PFSK-1 (cell line): ENCODE measurements around the gene MICB. TPM values are rescaled to one million over a fixed set of nuclear protein-coding genes. Genes with fewer than 3 reads are reported as not detected.
A peak's percentile ranks its signal among the peaks of the same experiment; 100 is the strongest.

ENCODE experiments used
- FOXP2 ChIP-seq: optimal IDR thresholded peaks from 2 replicates; pipeline ENCODE3; 2011; ENCODE audit warnings: borderline replicate concordance, control low read depth, inconsistent platforms; ENCODE audit not compliant: insufficient read depth; ENCODE audit errors: extremely low read length, extremely low read depth
- POLR2AphosphoS5 ChIP-seq: IDR thresholded peaks from 2 replicates; pipeline ENCODE4 v1.6.1; 2012; ENCODE audit warnings: low read depth, mild to moderate bottlenecking, control low read depth, low read length, moderate library complexity
- SIN3A ChIP-seq: IDR thresholded peaks from 2 replicates; pipeline ENCODE4 v1.6.1; 2012; ENCODE audit warnings: mild to moderate bottlenecking, low read length, moderate library complexity, borderline replicate concordance; ENCODE audit not compliant: insufficient read depth
- TAF1 ChIP-seq: IDR thresholded peaks from 2 replicates; pipeline ENCODE4 v1.6.1; 2012; ENCODE audit warnings: low read length, control low read depth, borderline replicate concordance; ENCODE audit not compliant: insufficient read depth
- polyA plus RNA-seq: library from polyadenylated mRNA; unstranded; fragments of >200 nt; gene quantifications from one replicate; pipeline ENCODE4 v1.2.1, GENCODE V29; 2012; ENCODE audit warnings: low read depth, missing spikeins; ENCODE audit not compliant: insufficient read length
- TF ChIP-seq, protein P1 (sequence below), 2 experiments: IDR thresholded peaks; 2 replicates each; pipeline versions ENCODE4 v1.6.1 to v1.8.0; 2011 to 2012; ENCODE audit warnings: low read depth in 2 of 2, low read length in 2 of 2, control low read depth in 1 of 2, inconsistent platforms in 1 of 2, mild to moderate bottlenecking in 1 of 2, moderate library complexity in 1 of 2; ENCODE audit not compliant: insufficient read depth in 1 of 2

Gene MICB
- 9.3 TPM for polyA plus RNA-seq

DNA sequence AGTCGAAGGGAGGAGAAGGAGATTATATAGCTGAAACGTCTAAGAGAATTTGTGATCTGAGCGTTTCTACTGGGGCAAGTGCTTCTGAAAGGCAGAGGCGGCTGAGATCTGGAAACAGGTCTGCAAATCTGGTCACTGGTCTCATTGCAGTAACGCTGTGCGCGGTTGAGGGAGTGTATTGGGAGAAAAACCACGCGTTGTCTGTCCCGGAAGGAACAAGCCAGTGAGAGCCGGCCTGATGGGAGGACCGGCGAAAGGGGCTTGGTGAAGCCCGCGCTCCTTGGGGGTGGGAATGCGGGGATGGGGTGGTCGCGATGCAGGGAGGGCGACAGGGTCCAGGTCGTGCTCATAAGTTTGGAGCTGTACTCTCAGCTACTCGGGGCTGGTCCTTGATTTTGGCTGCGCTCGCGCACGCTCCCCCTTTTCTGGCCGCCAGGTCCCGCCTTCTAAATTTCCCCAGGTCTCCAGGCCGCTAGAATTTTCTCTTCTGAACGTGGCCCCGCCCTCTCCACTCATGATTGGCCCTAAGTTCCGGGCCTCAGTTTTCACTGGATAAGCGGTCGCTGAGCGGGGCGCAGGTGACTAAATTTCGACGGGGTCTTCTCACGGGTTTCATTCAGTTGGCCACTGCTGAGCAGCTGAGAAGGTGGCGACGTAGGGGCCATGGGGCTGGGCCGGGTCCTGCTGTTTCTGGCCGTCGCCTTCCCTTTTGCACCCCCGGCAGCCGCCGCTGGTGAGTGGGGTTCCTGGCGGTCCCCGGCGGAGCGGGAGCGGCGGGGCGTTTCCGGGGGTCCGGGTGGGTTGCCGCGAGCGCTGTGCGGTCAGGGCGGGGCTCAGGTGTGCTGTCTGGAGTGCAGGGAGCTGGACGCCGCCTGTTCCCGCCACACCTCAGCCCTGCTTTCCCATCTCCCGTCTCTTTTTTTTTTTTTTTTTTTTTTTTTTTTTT, at the start of gene MICB:
Gene MICB (plus strand): TSS at position 615 of the 946 bp plus-strand sequence. CDS start 49 bp downstream, at position 664.
- TF ChIP-seq TAF1 (no peak), POLR2AphosphoS5 (peak; percentile 55)

GRCh38 chr6:31450751-31451150, 47.2 kb upstream of the MICB start:
- TF ChIP-seq TAF1 (no peak), FOXP2 (no peak), POLR2AphosphoS5 (no peak), SIN3A (no peak)
- TF ChIP-seq, protein P1, sequence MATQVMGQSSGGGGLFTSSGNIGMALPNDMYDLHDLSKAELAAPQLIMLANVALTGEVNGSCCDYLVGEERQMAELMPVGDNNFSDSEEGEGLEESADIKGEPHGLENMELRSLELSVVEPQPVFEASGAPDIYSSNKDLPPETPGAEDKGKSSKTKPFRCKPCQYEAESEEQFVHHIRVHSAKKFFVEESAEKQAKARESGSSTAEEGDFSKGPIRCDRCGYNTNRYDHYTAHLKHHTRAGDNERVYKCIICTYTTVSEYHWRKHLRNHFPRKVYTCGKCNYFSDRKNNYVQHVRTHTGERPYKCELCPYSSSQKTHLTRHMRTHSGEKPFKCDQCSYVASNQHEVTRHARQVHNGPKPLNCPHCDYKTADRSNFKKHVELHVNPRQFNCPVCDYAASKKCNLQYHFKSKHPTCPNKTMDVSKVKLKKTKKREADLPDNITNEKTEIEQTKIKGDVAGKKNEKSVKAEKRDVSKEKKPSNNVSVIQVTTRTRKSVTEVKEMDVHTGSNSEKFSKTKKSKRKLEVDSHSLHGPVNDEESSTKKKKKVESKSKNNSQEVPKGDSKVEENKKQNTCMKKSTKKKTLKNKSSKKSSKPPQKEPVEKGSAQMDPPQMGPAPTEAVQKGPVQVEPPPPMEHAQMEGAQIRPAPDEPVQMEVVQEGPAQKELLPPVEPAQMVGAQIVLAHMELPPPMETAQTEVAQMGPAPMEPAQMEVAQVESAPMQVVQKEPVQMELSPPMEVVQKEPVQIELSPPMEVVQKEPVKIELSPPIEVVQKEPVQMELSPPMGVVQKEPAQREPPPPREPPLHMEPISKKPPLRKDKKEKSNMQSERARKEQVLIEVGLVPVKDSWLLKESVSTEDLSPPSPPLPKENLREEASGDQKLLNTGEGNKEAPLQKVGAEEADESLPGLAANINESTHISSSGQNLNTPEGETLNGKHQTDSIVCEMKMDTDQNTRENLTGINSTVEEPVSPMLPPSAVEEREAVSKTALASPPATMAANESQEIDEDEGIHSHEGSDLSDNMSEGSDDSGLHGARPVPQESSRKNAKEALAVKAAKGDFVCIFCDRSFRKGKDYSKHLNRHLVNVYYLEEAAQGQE (IDR thresholded peaks at IDR 0.05; ENCODE audit: insufficient read depth in 1 of 2, low read depth in 2 of 2, low read length in 2 of 2): no peak

DNA sequence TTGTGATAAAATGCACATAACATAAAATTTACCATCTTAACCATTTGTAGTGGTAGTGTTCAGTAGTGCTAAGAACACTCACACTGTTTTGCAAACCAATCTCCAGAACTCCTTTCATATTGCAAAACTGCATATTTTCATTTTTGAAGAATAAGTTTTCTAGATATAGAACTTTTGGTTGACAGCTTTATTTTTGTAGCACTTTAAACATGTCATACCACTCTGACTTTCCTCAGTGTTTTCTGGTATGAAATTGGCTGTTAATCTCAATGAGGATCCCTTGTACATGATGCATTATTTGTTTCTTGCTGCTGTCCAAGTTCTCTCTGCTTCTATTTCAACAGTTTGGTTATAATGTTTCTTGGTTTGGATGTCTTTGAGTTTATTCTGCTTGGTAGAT, 45.1 kb upstream of the MICB start:
- TF ChIP-seq SIN3A: no peak
- no peak for TF ChIP-seq FOXP2
- TF ChIP-seq, protein P1 (IDR thresholded peaks at IDR 0.05; ENCODE audit: insufficient read depth in 1 of 2, low read depth in 2 of 2, low read length in 2 of 2): no peak
- no peak for TF ChIP-seq TAF1
- TF ChIP-seq POLR2AphosphoS5: no peak

DNA sequence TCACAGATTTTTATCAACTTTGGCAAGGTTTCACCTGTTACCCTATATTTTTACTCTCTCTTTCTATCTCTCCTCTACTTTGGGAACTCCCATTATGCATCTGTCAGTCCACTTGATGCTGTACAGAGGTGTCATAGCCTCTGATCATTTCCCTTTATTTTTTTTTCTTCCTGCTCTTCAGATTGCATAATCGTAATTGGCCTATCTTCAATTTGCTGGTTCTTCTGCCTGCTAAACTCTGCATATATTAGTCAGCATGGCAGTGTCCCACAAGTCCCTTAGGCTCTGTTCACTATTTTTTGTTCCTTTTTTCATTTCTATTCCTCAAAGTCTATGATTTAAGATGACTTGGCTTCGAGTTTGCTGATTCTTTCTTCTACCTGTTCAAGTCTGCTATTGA, 44.7 kb upstream of the MICB start:
- no peak for TF ChIP-seq POLR2AphosphoS5
- TF ChIP-seq, protein P1 (IDR thresholded peaks at IDR 0.05; ENCODE audit: insufficient read depth in 1 of 2, low read depth in 2 of 2, low read length in 2 of 2): no peak

GRCh38 chr6:31460361-31461025, 37.5 kb upstream of the MICB start:
- TF ChIP-seq FOXP2 (no peak), SIN3A (no peak), TAF1 (no peak), POLR2AphosphoS5 (no peak)
- TF ChIP-seq, protein P1 (IDR thresholded peaks at IDR 0.05; ENCODE audit: insufficient read depth in 1 of 2, low read depth in 2 of 2, low read length in 2 of 2): no peak
